Nephron (organoid): ENCODE measurements around the gene NASP.

ENCODE experiments used
- H3K27ac Mint-ChIP-seq, 3 experiments: 2 replicates each; pipeline ENCODE4 v1.8.0; 2020; ENCODE audit warnings: mixed read lengths in 3 of 3, mild to moderate bottlenecking in 2 of 3, moderate library complexity in 1 of 3
- H3K27me3 Mint-ChIP-seq: 2 replicates; pipeline ENCODE4 v1.8.0; 2021; ENCODE audit warnings: low read depth, mild to moderate bottlenecking, moderate library complexity, mixed read lengths
- H3K36me3 Mint-ChIP-seq: 2 replicates; pipeline ENCODE4 v1.8.0; 2020; ENCODE audit warnings: low read depth, mixed read lengths
- H3K4me1 Mint-ChIP-seq: 2 replicates; pipeline ENCODE4 v1.8.0; 2020; ENCODE audit warnings: mixed read lengths
- H3K4me3 Mint-ChIP-seq, 3 experiments: 2 replicates each; pipeline ENCODE4 v1.8.0; 2020; ENCODE audit warnings: mild to moderate bottlenecking in 3 of 3, mixed read lengths in 3 of 3, moderate library complexity in 2 of 3
- H3K9me3 Mint-ChIP-seq: 2 replicates; pipeline ENCODE4 v1.8.0; 2020; ENCODE audit warnings: mixed read lengths
- TF ChIP-seq, protein P1 (sequence below), 3 experiments: fragments of 200-600 bp; sonication (generic); IDR thresholded peaks; one replicate each; pipeline ENCODE4 v1.5.0; 2021; ENCODE audit warnings: antibody characterized with exemption in 3 of 3; ENCODE audit not compliant: unreplicated experiment in 3 of 3

Gene NASP

DNA sequence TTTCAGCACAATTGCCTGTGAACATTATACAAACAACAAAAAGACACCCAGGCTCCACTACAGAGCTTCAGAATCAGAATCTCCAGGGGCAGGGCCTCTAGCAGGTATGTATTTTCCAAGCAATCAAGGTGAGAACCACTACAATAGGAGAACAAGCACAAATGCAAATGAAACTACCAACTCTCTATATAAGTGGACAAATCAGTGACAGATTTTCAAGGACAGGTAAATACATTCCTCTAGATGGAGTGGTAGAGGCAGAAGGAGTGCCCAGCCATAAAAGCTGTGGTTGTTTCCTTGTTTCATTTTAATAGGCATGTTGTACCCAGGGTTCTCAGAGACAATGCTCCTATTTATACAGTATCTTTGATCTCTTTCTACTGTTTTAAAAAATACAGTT is 60.1 kb downstream of the NASP start:
- Mint-ChIP-seq H3K27me3 (no peaks in the 10 kb centered on the region), H3K36me3 (peaks cover 65% of the 10 kb centered on the region), H3K4me3 (no peak overlapping the region), H3K9me3 (no peaks in the 10 kb centered on the region), H3K27ac (peak overlapping the region in 1 of 3 experiments; percentile 45), H3K4me1 (peaks cover 7% of the 10 kb centered on the region)
- TF ChIP-seq, protein P1, sequence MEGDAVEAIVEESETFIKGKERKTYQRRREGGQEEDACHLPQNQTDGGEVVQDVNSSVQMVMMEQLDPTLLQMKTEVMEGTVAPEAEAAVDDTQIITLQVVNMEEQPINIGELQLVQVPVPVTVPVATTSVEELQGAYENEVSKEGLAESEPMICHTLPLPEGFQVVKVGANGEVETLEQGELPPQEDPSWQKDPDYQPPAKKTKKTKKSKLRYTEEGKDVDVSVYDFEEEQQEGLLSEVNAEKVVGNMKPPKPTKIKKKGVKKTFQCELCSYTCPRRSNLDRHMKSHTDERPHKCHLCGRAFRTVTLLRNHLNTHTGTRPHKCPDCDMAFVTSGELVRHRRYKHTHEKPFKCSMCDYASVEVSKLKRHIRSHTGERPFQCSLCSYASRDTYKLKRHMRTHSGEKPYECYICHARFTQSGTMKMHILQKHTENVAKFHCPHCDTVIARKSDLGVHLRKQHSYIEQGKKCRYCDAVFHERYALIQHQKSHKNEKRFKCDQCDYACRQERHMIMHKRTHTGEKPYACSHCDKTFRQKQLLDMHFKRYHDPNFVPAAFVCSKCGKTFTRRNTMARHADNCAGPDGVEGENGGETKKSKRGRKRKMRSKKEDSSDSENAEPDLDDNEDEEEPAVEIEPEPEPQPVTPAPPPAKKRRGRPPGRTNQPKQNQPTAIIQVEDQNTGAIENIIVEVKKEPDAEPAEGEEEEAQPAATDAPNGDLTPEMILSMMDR (IDR thresholded peaks at IDR 0.05; ENCODE audit: unreplicated experiment in 3 of 3): peak in 1 of 3 experiments; percentile 14

DNA sequence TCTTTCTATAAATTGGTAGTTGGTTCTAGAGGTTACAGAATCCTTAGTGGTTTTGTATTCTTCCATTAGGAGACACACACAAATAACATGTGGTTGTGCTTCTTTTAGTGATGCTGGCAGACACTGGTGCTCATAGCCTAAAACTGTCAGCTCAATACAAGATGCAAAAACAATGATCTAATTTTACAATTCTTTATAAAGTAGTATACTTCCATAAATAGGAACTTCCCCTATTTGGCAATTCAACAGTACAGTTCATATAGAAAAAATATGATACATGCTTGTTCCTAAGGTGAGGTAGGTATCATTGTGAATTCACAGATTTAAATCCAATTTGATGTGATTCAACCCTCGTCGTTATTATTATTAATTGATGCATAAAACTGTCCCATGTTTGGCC is 60.8 kb downstream of the NASP start:
- Mint-ChIP-seq H3K36me3 (peaks cover 66% of the 10 kb centered on the region), H3K4me3 (no peak overlapping the region), H3K27ac (no peak overlapping the region), H3K27me3 (no peaks in the 10 kb centered on the region), H3K9me3 (no peaks in the 10 kb centered on the region), H3K4me1 (peaks cover 7% of the 10 kb centered on the region)
- TF ChIP-seq, protein P1 (IDR thresholded peaks at IDR 0.05; ENCODE audit: unreplicated experiment in 3 of 3): no peak

DNA sequence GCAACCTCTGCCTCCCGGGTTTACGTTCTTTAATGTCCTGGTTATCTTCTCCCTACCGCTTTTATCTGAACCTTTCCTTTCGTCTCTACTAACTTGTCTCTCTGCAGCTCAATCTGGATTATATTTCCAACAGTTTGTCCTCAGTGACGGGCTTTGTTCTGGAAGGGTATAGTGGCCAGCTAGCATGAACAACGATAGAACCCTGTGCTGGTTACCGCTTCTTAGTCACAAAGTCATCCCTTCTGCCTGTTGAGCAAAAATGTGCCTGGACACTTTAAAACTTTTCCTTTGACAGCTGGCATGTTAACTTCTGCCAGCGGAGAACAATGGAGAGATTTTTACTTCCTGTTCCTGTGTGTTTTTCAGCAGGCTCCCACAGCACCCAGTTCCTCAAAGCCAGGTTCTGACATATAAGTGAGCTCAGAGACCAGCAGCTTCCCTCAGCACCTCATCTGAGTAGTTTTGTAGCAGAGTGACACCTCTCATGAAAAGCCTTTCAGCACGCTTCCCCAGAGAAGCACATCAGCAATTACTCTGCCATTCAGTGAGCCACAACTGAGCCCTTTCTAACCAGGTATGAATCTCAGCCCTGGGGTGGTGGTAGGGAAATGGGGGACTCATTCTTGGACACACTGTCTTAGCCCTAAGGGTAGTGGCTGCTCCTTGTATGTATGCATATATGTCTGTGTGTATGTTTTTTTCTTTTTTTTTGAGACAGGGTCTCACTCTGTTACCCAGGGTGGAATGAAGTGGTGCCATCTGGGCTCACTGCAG is 63.6 kb downstream of the NASP start:
- Mint-ChIP-seq H3K9me3 (no peaks in the 10 kb centered on the region), H3K36me3 (peaks cover 68% of the 10 kb centered on the region), H3K4me1 (no peaks in the 10 kb centered on the region), H3K27ac (no peak overlapping the region), H3K27me3 (no peaks in the 10 kb centered on the region), H3K4me3 (no peak overlapping the region)
- TF ChIP-seq, protein P1 (IDR thresholded peaks at IDR 0.05; ENCODE audit: unreplicated experiment in 3 of 3): no peak

DNA sequence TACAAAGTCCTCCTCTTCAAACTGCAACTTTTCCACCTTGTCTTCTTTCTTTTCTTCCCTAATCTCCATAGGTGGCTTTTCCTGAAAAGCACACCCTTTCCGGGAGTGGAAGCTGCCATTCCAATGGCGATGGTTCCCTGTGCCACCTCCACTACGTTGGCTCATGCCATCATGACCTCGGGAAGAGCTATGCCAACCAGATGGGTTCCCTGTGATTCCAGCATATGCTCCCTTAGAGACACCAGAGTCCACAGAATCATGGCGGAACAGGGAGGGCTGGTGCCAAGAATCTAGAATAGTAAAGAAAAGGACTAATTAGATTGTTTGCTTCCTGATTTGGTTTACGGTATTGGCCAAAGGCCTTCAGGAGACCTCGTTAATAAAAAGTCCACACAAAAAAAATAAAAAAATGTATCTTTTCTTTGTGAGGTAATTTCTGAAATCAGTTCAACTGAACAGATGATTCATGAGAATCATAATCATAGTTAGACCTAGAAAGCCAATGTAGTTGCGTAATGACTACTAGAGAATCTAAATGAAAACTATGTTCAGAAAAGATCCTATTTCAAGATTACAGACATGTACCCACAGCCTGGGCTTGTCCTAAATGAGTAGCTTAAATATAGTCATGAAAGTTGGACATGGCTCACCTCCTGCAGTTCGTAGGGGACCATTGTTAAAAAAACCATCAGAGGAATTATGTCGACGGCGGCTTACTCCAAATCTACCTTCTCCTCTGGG is 70.9 kb downstream of the NASP start:
- H3K27ac Mint-ChIP-seq: no peak overlapping the region

DNA sequence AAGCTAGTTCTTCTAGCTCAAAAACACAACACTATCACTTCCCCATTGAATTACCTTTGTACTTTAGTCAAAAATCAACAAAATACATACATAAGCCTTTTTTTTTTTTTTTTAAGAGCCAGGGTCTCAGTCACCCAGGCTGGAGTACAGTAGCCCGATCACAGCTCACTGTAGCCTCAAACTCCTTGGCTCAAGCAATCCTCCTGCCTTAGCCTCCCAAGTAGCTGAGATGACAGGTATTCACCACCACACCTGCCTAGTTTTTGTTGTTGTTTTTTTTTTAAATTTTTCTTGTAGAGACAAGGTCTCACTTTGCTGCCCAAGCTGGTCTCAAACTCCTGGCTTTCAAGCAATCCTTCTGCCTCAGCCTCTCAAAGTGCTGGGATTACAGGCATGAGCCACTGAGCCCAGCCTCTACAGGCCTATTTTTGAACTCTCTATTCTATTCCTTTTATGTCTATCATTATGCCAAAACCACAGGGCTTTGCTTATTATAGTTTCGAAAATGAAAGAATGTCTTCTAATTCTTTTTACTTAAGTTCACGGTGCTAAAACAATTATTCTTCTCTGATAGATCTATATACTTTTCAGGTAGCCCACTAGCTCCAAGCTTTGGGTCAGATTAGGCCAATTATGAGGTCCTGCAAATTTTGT is 72.9 kb downstream of the NASP start:
- TF ChIP-seq, protein P1 (IDR thresholded peaks at IDR 0.05; ENCODE audit: unreplicated experiment in 3 of 3): no peak
- Mint-ChIP-seq H3K27me3 (no peaks in the 10 kb centered on the region), H3K9me3 (no peaks in the 10 kb centered on the region), H3K4me3 (no peak overlapping the region), H3K4me1 (no peaks in the 10 kb centered on the region), H3K27ac (no peak overlapping the region), H3K36me3 (peaks cover 83% of the 10 kb centered on the region)

More for the DNA sequence above, 70.9 kb downstream of the NASP start:
- Mint-ChIP-seq H3K36me3 (peaks cover 89% of the 10 kb centered on the region), H3K27me3 (no peaks in the 10 kb centered on the region), H3K4me1 (no peaks in the 10 kb centered on the region), H3K9me3 (no peaks in the 10 kb centered on the region), H3K4me3 (no peak overlapping the region)
- TF ChIP-seq, protein P1 (IDR thresholded peaks at IDR 0.05; ENCODE audit: unreplicated experiment in 3 of 3): no peak
